HepG2 (cell line): ENCODE results near the gene IQCN. TPM values are rescaled to one million over a fixed set of nuclear protein-coding genes. Genes with fewer than 3 reads are reported as not detected.

Experiments
- ARNT ChIP-seq: fragments of 450-650 bp; IDR thresholded peaks from 2 replicates; pipeline ENCODE4 v1.6.1; 2017
- BCL6 ChIP-seq: IDR thresholded peaks from 2 replicates; pipeline ENCODE4 v1.6.1; 2016; ENCODE audit warnings: missing genetic modification reagents, missing compliant biosample characterization
- BRCA1 ChIP-seq: sonication (generic); formaldehyde crosslinking; IDR thresholded peaks from 2 replicates; pipeline ENCODE4 v1.4.0; 2020; ENCODE audit warnings: missing genetic modification reagents
- HDAC1 ChIP-seq: sonication (generic); formaldehyde crosslinking; IDR thresholded peaks from 2 replicates; pipeline ENCODE4 v1.5.1; 2020; ENCODE audit warnings: mild to moderate bottlenecking, missing genetic modification reagents
- HMG20A ChIP-seq: IDR thresholded peaks from 2 replicates; pipeline ENCODE4 v1.6.1; 2016; ENCODE audit warnings: borderline replicate concordance
- IRF2 ChIP-seq: IDR thresholded peaks from 2 replicates; pipeline ENCODE4 v1.6.1; 2018; ENCODE audit warnings: missing genetic modification reagents, missing compliant biosample characterization
- KDM5B ChIP-seq: sonication (generic); formaldehyde crosslinking; IDR thresholded peaks from 2 replicates; pipeline ENCODE4 v1.4.0; 2020; ENCODE audit warnings: missing genetic modification reagents, mild to moderate bottlenecking, borderline replicate concordance
- MED8 ChIP-seq: sonication (generic); formaldehyde crosslinking; IDR thresholded peaks from 2 replicates; pipeline ENCODE4 v1.8.1; 2023; ENCODE audit warnings: mild to moderate bottlenecking, missing genetic modification reagents; ENCODE audit not compliant: insufficient replicate concordance
- POLR2A ChIP-seq, 2 experiments: IDR thresholded peaks; 2 replicates each; pipeline ENCODE4 v1.6.1; 2011; ENCODE audit warnings: low read depth in 2 of 2, low read length in 2 of 2, mild to moderate bottlenecking in 1 of 2, moderate library complexity in 1 of 2; ENCODE audit not compliant: insufficient read depth in 1 of 2
- POLR2G ChIP-seq: fragments of 200-400 bp; formaldehyde crosslinking; IDR thresholded peaks from 2 replicates; pipeline ENCODE4 v1.6.1; 2018; ENCODE audit warnings: mild to moderate bottlenecking, low read depth, low read length, moderate library complexity
- TBX2 ChIP-seq: sonication (generic); formaldehyde crosslinking; IDR thresholded peaks from 2 replicates; pipeline ENCODE4 v1.5.0; 2020; ENCODE audit warnings: missing genetic modification reagents, mild to moderate bottlenecking, borderline replicate concordance
- ZFY ChIP-seq: sonication (generic); formaldehyde crosslinking; IDR thresholded peaks from 2 replicates; pipeline ENCODE4 v1.4.0; 2020; ENCODE audit warnings: missing genetic modification reagents
- ZNF317 ChIP-seq: sonication (generic); formaldehyde crosslinking; IDR thresholded peaks from 2 replicates; pipeline ENCODE4 v1.5.0; 2020; ENCODE audit warnings: mild to moderate bottlenecking, missing genetic modification reagents
- ZNF383 ChIP-seq: sonication (generic); formaldehyde crosslinking; IDR thresholded peaks from 2 replicates; pipeline ENCODE4 v1.4.0; 2020; ENCODE audit warnings: missing genetic modification reagents, mild to moderate bottlenecking, borderline replicate concordance
- ZNF678 ChIP-seq: sonication (generic); formaldehyde crosslinking; IDR thresholded peaks from 2 replicates; pipeline ENCODE4 v1.4.0; 2020; ENCODE audit warnings: mild to moderate bottlenecking, missing genetic modification reagents
- ZNF776 ChIP-seq: sonication (generic); formaldehyde crosslinking; IDR thresholded peaks from 2 replicates; pipeline ENCODE4 v1.4.0; 2020; ENCODE audit warnings: mild to moderate bottlenecking, missing genetic modification reagents
- ZSCAN29 ChIP-seq: sonication (generic); formaldehyde crosslinking; conservative IDR thresholded peaks from 2 replicates; pipeline ENCODE4 v1.4.0; 2020; ENCODE audit warnings: mild to moderate bottlenecking, missing genetic modification reagents
- polyA plus RNA-seq, 8 experiments: library from polyadenylated mRNA; depleted of rRNA in 3 of 8; stranded (reverse) in 7 of 8; unstranded in 1 of 8; fragments of >200 nt; fragmentation: Illumina TruSeq in 4 of 8; extraction: Trizol in 4 of 8; gene quantifications; 2 replicates each; pipeline versions ENCODE4 v1.2.1 to v1.2.3, GENCODE V29; 2011 to 2016; ENCODE audit warnings: low read depth in 4 of 8, missing spikeins in 1 of 8, mixed read lengths in 1 of 8; ENCODE audit not compliant: insufficient read depth in 1 of 8
- total RNA-seq, 5 experiments: library from RNA; depleted of rRNA; stranded (reverse); fragments of >200 nt; fragmentation: Illumina TruSeq; extraction: Trizol; gene quantifications; 2 replicates each; pipeline ENCODE4 v1.2.3, GENCODE V29; 2016; ENCODE audit warnings: low read depth in 1 of 5
- TF ChIP-seq, protein P1 (sequence below): sonication (generic); formaldehyde crosslinking; IDR thresholded peaks from 2 replicates; pipeline ENCODE4 v1.4.0; 2020; ENCODE audit warnings: mild to moderate bottlenecking, missing genetic modification reagents
- TF ChIP-seq, protein P2 (sequence below): sonication (generic); formaldehyde crosslinking; conservative IDR thresholded peaks from 2 replicates; pipeline ENCODE4 v1.8.0; 2022; ENCODE audit warnings: low read depth, missing genetic modification reagents
- TF ChIP-seq, protein P3 (sequence below): sonication (generic); formaldehyde crosslinking; IDR thresholded peaks from 2 replicates; pipeline ENCODE4 v1.5.1; 2020; ENCODE audit warnings: mild to moderate bottlenecking, missing genetic modification reagents, moderate library complexity
- TF ChIP-seq, protein P4 (sequence below): sonication (generic); formaldehyde crosslinking; IDR thresholded peaks from 2 replicates; pipeline ENCODE4 v1.4.0; 2020; ENCODE audit warnings: missing genetic modification reagents, borderline replicate concordance

IQCN gene
- total and polyA plus RNA-seq, 2 of the 13 experiments (the other 11 are each of a cell fraction or from before 2014, with no cell fraction given): 0.04 to 0.18 TPM

DNA sequence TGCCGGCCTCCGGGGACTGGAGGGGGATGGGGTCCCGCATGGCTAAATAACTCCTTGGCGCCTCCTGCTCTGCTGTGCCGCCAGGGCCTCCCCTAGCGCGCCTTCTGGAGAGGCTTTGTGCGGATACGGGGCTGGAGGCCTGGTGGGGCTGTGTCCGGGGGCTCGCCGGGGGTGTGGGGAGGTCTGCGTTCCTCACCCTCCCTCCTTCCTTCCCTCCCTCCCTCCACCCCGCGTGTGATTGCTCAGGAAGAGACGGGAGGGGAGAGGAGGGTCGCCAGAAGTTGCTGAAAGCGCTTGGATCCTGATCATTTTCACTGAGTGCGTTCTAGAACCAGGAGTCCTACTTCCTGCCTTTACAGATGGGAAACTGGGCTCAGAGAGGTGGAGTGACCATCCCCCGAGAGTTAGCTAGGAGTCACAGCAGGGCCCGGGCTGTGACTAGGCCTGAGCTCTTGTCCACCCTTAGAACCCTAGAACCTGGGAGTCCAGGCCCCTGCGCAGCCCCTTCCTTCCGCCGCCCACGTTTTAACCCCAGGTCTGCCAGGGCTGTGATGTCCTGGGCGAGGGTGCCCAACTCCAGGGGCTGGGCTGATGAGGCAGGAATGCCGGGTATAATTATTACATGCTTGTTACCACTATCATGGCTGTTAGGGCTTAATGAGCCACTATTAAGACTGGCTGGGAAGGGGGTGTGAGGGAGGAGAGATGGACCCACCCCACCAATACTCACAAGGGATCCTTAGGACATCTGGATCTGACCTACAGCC, 8.0 kb upstream of the IQCN start (continued):
- TF ChIP-seq, protein P1, sequence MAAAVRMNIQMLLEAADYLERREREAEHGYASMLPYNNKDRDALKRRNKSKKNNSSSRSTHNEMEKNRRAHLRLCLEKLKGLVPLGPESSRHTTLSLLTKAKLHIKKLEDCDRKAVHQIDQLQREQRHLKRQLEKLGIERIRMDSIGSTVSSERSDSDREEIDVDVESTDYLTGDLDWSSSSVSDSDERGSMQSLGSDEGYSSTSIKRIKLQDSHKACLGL: 0 out of 2 replicates have a peak, but pooled peaks have one; percentile 48
- TF ChIP-seq, protein P2, sequence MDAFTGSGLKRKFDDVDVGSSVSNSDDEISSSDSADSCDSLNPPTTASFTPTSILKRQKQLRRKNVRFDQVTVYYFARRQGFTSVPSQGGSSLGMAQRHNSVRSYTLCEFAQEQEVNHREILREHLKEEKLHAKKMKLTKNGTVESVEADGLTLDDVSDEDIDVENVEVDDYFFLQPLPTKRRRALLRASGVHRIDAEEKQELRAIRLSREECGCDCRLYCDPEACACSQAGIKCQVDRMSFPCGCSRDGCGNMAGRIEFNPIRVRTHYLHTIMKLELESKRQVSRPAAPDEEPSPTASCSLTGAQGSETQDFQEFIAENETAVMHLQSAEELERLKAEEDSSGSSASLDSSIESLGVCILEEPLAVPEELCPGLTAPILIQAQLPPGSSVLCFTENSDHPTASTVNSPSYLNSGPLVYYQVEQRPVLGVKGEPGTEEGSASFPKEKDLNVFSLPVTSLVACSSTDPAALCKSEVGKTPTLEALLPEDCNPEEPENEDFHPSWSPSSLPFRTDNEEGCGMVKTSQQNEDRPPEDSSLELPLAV (CRISPR knock-in tag): 0 out of 2 replicates have a peak, but pooled peaks have one; percentile 57
- TF ChIP-seq, protein P3, sequence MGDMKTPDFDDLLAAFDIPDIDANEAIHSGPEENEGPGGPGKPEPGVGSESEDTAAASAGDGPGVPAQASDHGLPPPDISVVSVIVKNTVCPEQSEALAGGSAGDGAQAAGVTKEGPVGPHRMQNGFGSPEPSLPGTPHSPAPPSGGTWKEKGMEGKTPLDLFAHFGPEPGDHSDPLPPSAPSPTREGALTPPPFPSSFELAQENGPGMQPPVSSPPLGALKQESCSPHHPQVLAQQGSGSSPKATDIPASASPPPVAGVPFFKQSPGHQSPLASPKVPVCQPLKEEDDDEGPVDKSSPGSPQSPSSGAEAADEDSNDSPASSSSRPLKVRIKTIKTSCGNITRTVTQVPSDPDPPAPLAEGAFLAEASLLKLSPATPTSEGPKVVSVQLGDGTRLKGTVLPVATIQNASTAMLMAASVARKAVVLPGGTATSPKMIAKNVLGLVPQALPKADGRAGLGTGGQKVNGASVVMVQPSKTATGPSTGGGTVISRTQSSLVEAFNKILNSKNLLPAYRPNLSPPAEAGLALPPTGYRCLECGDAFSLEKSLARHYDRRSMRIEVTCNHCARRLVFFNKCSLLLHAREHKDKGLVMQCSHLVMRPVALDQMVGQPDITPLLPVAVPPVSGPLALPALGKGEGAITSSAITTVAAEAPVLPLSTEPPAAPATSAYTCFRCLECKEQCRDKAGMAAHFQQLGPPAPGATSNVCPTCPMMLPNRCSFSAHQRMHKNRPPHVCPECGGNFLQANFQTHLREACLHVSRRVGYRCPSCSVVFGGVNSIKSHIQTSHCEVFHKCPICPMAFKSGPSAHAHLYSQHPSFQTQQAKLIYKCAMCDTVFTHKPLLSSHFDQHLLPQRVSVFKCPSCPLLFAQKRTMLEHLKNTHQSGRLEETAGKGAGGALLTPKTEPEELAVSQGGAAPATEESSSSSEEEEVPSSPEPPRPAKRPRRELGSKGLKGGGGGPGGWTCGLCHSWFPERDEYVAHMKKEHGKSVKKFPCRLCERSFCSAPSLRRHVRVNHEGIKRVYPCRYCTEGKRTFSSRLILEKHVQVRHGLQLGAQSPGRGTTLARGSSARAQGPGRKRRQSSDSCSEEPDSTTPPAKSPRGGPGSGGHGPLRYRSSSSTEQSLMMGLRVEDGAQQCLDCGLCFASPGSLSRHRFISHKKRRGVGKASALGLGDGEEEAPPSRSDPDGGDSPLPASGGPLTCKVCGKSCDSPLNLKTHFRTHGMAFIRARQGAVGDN (CRISPR knock-in tag): peak; percentile 64
- TF ChIP-seq ZNF383 (CRISPR knock-in tag) (0 out of 2 replicates have a peak, but pooled peaks have one; percentile 59), ZSCAN29 (CRISPR knock-in tag) (peak; percentile 41; the same call in 1 of the 2 replicates), MED8 (peak; percentile 40), HMG20A (0 out of 2 replicates have a peak, but pooled peaks have one; percentile 29), ZNF317 (peak; percentile 41; the same call in 1 of the 2 replicates), POLR2G (peak; percentile 65; the same call in 1 of the 2 replicates), HDAC1 (peak; percentile 71), ZNF678 (CRISPR knock-in tag) (no peak), TBX2 (CRISPR knock-in tag) (peak; percentile 46; the same call in 1 of the 2 replicates), ZFY (CRISPR knock-in tag) (peak; percentile 48), ZNF776 (0 out of 2 replicates have a peak, but pooled peaks have one; percentile 17), BRCA1 (CRISPR knock-in tag) (no peak), BCL6 (CRISPR knock-in tag) (0 out of 2 replicates have a peak, but pooled peaks have one; percentile 5), KDM5B (CRISPR knock-in tag) (peak; percentile 28; the same call in 1 of the 2 replicates), ARNT (no peak), POLR2A (IDR thresholded peaks at IDR 0.05; ENCODE audit: insufficient read depth in 1 of 2, low read depth in 2 of 2, low read length in 2 of 2) (peak in 1 of 2 experiments; percentile 88; a peak in 2 of 4 replicates), IRF2 (CRISPR knock-in tag) (no peak)
- TF ChIP-seq, protein P4, sequence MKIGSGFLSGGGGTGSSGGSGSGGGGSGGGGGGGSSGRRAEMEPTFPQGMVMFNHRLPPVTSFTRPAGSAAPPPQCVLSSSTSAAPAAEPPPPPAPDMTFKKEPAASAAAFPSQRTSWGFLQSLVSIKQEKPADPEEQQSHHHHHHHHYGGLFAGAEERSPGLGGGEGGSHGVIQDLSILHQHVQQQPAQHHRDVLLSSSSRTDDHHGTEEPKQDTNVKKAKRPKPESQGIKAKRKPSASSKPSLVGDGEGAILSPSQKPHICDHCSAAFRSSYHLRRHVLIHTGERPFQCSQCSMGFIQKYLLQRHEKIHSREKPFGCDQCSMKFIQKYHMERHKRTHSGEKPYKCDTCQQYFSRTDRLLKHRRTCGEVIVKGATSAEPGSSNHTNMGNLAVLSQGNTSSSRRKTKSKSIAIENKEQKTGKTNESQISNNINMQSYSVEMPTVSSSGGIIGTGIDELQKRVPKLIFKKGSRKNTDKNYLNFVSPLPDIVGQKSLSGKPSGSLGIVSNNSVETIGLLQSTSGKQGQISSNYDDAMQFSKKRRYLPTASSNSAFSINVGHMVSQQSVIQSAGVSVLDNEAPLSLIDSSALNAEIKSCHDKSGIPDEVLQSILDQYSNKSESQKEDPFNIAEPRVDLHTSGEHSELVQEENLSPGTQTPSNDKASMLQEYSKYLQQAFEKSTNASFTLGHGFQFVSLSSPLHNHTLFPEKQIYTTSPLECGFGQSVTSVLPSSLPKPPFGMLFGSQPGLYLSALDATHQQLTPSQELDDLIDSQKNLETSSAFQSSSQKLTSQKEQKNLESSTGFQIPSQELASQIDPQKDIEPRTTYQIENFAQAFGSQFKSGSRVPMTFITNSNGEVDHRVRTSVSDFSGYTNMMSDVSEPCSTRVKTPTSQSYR: peak; percentile 46
